ENCODE data around the gene KRT3.

Gene KRT3

DNA sequence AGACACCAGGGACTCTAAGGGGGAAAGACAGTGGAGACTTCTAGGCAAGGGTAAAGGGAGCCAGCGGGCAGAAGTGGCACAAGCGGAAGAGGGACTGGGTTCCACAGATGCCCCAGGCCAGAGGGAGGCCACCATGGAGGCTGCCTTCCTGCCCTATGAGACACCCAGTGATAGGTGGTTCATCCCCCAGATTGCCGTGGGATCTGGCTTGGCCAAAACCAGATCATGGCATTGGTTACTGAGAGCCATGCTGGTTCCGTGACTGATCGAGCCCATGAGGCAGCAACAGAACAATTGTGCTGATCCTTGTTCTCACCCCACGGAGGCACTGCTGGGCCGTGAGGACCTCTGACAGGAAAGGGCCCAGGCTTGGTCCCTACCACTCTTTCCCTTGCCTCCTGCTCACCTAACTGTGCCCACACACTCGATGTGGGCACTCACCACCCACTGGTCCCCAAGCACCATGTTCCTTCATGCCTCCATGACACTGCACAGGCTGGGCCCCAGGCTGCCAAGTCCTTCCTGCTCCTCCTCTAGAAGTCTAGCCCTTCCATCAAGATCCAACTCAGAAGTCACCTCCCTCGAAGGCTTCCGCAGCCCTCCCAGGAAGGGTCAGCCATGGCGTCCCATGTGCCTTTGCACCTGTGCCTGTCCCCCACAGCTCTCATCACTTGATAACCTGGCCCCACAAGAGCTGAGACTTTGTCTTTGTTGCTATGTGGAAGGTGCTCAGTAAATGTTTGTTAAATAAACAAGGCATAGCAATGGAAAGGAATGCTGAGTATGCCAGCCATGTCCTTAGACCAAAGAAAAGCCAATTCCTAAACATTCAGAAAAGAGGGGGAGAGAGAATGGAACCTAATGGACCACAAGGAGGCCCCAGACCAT lies 30.9 kb upstream of the KRT3 start:
- DNase-seq: no peak

DNA sequence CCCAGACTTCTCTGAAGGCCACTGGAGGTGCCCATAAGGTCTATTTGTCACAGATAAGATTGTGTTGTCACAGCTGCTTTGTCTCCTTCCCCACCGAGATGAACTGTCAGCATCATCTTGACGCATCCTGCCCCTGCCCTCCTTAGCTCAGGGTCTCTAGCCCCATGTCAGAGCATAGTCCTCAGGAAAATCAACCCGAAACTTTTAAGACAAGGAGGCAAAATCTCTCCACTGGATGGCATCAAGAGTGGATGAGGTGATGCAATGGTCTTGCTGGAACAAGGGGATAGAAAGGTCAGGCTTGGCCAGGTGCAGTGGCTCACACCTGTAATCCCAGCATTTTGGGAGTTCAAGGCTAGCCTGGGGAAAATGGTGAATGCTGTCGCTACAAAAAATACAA lies 30.0 kb upstream of the KRT3 start:
- DNase-seq: no peak

DNA sequence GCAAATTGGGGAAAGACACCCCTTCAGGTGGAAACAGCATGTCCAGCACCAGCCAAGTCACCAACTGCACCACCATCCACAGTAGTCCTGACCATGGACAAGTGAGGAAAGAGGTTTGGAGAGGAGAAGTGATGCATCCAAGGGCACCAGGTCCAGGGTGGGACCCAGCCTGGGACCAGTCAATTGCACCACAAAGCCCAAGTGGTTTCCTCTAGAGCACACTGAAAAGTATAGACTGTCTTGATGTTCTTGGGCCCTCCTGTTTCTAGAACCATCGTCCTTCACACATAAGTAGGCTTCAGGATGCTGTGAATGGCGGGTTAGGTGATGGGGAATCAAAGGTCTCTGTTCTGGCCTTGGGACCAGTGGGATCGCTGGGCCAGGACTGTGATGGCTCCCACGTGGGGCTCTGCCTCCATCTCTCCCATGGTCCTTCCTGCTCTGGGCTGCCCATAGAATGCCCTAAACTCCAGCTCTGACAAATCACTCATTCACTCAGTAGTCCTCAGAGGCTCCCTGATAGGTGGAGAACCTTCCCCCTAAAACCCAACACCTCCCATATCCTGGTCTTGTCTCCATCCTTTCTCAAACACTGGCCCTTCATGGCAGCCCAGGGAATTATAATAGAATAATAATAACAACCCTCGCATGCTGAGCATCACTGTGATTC lies 29.0 kb upstream of the KRT3 start:
- DNase-seq: no peak

DNA sequence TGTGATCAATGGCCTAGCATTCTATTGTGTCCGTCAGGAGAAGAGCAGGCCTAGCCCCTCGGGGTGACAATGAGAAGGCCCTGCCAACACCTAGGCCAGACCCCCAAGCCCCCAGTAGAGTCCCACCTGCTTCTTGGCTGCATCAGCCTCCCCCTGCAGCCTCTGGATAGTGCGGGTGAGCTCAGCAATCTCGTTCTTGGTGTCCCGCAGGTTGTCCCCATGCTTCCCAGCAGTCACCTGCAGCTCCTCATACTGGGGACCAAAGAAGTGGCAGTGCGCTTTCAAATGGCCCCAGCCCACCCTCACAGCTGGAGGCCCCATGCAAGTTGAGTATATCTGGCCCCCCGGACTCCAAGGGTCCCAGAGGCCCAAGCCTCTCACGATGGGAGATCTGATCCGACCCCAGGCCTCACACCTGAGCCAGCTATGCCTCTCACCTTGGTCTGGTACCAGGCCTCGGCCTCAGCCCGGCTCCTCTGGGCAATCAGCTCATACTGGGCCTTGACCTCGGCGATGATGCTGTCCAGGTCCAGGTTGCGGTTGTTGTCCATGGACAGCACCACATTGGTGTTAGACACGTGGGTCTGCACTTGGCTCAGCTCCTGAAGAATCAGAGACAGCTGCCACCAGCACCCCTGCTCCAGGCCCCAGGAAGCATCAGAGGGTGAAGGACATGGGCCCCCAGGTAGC lies 28.0 kb upstream of the KRT3 start:
- no peak for DNase-seq

DNA sequence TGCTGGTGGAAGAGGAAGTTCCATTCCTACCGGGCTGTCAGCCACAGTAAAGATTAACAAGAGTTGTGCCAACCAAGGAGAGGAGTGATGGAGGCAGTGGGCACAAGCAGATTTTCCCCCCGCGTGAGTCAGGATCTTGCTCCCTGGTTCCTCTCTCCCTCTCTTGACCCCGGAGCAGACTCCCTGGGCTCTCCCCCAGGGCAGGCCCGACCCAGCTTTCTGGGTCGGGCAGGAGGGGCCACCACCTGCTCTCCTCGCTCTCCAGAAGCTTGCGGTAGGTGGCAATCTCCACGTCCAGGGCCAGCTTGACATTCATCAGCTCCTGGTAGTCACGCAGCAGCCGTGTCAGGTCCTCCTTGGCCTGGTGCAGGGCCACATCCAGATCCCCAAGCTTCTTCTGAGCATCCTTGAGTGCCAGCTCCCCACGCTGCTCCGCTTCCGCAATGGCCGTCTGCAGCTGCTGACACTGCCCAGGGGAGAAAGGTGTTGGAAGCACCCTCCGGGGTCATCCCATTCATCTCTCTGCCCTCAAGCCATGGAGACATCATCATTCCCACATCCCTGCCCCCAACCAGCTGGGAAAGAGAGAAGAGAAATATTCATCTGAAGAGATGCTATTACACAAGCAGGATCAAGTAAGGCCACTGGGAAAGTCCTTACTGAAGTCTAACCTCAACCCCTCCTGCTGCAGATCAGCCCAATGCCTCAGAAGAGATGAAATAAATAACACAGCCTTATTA lies 27.0 kb upstream of the KRT3 start:
- DNase-seq: no peak

DNA sequence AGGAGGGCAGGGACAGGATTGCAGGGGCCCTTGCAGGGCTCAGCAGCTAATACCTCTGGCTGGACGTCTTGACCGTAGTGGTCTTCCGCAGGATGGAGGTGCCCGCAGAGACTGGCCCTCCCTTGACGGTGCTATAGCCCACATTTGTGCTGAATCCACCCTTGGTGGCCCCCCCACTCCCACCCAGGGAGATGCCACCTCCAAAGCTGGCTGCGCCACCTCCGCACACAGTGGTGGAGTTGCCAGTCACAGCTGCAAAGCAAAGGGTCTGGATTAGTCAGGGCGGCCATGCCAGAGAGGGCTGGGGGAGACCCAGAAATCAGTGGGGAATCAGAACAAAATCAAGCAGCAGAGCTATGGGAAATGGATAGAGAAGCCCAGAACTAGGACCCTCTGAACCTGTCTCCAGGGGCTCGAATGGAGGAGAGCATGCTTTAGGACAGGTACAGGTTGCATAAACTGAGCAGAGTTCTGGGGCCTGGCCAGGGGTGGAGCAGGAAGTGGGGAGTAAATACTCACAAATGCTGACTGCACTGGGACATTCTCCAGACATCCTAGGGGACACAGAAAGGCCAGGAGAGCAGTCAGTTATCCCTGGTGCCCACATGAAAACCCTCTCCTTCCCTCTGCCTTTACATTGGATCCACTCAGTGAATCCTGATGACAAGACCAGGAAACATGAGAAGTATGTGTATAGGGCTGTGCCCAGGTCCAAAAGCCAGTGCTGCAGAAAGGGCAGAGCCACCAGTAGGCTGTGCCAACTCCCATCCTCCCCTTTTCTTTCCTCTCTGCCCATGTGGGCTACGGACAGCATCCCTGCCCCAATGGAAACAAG lies 26.1 kb upstream of the KRT3 start:
- no peak for DNase-seq

DNA sequence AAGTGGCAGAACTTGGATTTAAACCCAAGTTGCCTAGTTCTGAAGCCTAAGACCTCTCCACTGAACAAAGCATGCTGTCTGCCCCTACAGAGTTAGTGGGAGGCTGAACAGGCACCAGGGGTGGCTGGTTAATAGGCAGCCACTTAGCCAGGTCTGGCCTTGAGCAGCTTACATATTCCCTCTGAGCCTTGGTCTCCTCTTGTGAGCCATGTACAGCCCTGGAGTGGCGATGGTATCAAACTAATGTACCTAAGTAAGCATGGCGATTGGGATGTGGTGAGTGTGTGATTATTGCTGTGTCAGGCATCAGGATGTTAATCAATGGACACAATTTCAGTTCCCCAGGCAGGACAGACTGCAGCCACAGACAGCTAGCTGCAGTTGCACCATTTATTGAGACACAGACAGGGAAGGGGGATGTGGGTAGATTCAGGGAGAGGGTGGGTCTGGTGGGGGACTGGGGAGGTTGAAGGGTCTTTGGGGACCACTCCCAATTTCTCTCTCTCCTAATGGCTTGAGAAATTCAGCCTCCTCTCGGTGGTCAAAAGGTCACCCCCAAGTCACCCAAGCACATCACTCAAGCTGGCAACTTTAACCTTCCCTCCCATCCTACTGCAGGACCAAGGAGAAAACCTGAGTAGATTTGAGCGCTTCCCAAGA lies 25.3 kb upstream of the KRT3 start:
- no peak for DNase-seq

DNA sequence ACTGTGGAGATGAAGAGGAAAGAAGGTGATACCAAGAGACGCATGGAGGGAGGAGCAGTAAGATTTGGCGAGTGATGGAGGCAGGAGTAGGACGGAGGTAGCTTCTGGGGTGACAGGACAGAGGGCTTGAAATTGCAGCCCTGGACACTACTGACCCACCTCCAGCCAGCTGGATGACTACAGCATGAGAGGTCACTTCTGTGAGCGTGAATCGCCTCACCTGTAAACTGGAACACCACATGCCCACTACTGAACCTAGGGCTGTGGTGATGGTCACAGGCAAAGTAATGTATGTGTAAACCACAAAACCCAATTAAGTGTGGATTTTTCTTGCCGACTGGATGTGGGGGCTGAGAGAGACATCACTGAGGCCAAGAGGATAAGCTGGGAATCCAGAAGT lies 24.6 kb upstream of the KRT3 start:
- no peak for DNase-seq

DNA sequence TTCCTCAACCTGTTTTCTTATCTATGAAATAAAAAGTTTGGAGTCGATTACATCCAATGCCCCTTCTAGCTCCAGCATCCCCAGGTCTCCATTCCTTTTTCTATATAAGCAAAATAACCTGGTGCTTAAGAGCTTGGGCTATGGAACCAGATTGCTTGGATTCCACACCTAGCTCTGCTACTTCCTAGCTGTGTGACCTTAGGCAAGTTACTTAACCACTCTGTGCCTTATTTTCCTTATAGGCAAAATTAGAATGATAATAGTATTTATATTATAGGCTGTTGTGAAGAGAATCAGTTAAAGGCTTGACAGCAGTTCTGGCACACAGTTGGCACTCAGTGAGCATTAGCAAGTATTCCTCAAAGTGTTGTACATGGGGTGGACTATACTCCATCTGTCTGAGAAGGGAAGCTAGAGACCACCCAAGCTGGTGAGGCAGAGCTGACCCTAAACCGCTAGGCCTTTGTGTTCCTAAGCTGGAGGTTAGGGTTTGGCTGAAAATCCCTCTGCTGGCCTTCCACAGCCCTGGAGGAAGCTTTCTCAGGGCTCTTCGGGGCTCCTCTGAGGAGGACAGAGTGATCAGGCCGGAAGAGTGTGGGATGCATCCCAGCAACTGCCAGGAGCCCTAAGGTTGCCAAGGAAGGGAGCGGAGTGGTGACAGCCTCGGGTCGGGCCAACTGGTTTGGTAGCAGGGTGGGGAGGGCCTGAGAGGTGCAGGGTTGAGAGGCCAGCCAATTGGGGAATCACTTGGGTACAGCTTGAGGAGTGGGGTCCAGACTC lies 24.0 kb upstream of the KRT3 start:
- no peak for DNase-seq

DNA sequence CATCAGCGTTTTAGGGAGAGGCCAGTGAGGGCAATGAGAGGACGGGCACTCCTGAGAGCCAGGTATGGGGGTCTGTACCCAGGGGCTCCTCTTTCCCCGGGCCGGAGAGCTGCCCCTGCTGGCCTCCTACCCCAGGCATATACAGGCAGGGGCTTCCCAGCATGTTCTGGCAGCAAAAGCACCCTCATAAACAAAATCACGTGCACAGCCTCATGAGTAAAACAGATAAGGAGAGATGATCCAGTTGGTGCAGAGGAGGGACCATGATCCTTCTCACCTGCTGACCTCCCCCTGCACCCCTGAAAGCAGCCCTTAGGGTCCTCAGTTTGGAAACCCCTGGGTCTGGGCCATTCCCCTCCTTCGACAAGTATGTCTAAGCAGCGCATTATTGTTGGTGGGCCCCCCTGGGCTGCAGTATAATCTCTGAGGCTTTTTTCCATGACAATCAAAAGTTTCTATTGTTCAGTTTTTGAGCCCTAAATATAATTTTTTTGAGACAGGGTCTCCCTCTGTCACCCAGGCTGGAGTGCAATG lies 23.0 kb upstream of the KRT3 start:
- DNase-seq: no peak

DNA sequence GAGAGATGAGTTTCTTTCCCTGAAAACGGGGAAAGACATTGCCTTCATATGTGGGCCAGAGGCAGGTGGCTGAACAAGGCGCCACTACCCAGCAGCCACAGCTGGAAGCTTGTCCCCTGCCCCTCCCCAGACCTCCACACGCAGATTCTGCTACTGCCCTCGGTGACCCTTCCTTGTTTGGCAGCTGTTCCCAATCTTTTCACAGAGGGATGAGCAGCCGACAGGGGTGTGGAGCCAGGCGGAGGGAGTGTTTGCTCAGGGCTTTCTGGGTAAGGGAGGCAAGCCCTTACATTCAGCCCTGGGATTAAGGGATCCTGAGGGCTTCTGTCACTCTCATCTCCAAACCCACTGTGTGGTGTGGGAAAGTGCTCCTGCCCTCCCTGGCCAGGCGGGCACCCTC lies 22.5 kb upstream of the KRT3 start:
- DNase-seq: no peak

DNA sequence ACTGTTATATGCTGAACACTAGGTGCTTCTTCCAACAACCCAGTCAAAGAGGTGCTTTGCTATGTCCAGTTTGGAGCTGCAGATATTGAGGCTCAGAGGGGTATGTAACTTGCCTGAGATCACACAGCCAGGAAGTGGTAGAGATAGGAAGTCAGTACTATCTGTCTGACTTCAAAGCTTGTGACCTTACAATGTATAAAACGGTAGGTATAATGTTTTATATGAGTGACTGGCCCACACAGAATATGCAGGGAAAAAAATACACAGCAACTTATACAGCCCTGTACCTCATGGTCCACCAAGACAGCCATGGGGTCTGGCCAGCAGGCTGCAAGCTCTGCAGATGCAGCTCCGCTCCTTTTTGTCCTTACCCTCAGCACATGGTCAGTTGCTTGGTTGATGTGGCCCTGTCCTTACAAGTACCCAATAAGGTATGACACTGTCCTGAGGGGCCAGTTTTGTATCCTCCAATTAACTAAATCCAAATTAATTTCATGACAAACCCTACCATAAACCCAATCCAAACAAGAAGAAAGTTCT lies 21.9 kb upstream of the KRT3 start:
- no peak for DNase-seq

DNA sequence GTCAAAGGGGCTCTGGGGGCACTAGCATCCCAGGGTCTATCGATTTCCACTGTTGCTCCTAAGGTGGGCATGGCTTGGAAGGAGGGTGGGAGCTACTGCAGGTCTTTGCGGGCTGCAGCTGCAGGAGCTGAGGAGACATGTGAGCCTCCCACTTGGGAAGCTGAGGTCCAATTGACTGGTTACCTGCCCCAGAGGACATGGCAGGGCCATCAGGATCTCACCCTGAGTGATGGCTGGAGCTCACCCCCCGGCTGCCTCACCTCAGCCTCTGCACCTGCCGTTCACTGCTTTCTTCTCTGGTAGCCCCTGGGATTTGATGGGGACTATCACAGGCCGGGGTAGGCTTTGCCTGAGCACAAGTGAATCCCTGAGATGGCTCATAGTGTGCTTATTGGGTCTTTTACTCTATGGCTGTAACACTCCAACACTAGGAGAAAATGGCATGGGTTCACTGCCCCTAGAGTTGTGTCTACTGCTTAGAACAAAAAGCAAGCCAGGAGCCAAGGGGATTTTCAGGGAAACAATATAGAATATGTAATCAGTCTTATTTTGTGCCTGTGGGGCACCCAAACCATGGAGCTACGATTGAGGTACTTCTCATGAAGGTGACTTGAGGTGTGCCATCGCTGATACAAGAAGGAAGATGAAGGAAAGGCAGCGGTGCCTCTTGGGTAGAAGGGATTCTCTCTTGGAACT lies 21.2 kb upstream of the KRT3 start:
- no peak for DNase-seq

DNA sequence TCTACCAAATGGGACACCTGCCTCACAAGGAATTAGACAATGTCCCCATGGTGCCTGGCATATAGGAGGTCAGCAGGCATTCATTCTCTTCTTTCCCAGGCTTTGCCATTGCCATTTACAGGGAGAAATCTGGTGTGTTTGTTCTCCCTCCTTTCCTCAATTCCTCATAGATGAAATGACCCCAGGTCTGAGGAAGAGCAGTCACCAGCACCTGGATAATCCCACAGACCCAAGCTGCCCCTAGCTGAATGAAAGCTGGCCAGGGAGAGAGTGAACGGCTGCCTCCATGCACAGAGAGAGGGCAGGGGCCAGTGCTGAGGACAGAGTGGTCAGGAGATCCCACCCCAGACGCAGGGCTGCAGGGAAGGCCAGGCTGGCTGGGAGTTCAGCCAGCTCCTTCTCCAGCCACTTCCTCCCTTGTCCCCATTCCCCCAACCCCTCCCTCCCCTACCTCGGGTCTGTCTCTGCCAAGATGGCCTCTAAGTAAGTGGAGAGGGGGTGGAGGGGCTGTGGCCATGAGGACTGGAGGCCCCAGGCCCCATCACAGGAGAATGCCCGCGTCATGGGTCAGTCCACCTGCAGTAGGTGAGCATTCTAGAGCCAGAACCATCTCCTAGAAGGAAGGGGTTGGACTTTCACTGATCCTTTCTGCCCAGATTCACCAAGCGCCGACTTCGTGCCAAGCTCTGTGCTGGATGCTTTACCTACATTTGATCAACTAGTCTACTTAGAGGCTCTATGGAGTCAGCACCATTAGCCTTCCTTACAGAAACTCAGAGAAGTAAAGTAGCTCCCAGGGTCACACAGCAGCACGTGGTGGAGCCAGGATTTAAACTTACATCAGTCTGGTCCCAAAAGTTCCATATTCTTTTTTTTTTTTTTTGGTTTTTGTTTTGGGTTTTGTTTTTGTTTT lies 20.0 kb upstream of the KRT3 start:
- no peak for DNase-seq

DNA sequence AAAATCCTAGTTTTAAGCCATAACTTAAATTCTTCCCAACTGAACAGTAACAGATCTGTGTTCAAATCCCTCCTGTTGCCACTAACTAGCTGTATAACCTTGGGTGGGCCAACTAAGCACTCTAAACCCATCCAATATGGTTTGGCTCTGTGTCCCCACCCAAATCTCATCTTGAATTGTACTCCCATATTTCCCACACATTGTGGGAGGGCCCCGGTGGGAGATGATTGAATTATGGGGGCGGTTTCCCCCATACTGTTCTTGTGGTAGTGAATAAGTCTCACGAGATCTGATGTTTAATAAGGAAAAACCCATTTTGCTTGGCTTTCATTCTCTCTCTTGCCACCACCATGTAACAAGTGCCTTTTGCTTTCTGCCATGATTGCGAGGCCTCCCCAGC lies 19.2 kb upstream of the KRT3 start:
- no peak for DNase-seq

DNA sequence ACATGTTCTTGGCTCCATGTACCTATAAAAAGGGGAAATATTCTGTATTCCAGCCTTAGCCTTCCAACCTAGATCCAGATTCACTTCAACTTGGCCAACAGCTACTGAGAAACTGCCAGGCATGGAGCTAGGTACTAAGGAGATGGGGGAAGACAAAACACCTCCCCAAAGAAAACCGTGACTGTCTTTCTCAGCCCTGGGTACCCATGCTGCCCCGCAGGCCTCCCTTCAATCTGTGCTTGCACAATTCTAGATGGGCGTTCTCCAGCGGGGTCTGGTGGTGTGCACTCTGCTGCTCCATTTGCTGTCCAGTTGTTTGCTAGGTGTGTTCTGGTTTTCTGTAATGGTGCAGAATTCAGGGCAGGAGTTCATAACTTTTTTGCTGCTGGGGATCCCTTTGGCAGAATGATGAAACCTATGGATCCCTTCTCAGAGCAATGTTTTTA lies 18.8 kb upstream of the KRT3 start:
- no peak for DNase-seq

DNA sequence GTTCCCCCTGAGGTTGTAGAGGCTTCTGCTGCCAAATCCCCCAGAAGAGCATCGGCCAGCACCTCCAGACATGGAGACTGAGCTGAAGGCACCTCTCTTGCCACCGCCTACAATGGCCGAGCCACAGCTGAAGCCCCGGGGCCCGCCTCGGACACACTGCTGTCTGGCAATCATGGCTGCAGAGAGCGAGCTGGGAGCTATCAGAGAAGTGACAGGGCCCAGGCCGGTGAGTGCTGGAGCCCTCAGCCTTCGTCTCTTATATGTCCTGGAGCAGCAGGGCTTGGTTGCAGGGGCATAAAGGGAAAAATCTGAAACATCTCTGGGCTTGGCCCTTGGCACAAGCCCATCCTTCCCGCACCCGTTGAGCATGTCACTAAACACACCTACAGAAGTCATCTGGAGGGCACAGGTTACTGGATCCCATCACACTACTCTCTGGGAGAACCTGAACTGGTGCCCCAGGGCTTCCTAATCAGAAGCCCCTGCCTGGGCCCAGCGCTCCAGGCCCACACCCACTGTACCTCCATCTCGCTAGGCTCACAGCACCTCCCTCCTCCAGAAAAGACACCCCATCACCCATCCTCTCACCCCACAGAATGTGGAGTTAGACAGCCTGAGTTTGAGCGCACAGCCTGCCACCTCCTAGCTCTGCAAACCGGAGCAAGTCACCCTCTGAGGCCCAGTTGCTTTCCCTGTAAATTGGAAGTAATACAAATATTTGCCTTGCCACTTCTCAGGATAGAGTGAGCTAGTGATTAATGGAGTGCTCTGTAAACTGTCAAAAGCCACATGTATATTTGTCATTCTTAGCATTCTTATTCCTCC lies 18.2 kb upstream of the KRT3 start, which contains the start of gene KRT4:
Gene KRT4 (minus strand): TSS at position 232 of the 825 bp plus-strand sequence. CDS start 58 bp downstream, at position 174.
- DNase-seq: no peak
